ENCODE measurements around the gene ARL17B.
"Not testable (repeated sequence)": the region's sequence is repeated elsewhere in the genome, so short reads cannot be mapped to it uniquely, and the experiment has no call there.

ARL17B gene

GRCh38 chr17:46290906-46291546 is 70.5 kb downstream of the ARL17B start:
- not testable (repeated sequence) for DNase-seq (ENCODE audit: low read depth in 2 of 2)

- DNase-seq (ENCODE audit: low read depth in 2 of 2), result not testable (repeated sequence)
These were observed 74.0 kb downstream of the ARL17B start for GRCh38 chr17:46287587-46287986.

GRCh38 chr17:46286764-46287221 is 74.8 kb downstream of the ARL17B start:
- DNase-seq (ENCODE audit: low read depth in 2 of 2), result peak; percentile 46 to 51

DNA sequence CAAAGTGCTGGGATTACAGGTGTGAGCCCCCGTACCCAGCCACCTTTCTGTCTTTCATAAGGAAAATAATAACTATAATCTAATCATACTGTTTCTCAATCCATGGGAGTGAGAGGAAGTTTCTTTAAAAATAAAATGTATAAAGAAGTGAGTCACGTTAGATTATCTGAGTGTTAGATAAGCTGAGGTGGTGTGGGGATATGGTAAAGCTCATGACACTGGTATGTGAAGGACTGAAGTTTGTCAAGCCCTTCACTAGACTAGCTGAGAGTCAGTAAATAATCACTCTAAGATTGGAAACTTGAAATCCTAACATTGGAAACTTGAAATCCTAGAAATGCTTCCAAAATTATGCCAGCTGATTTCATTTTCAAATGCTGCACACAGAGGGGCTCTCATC is 76.1 kb downstream of the ARL17B start:
- DNase-seq (ENCODE audit: low read depth in 2 of 2), result not testable (repeated sequence)

- not testable (repeated sequence) for DNase-seq (ENCODE audit: low read depth in 2 of 2)
These were observed 77.1 kb downstream of the ARL17B start for GRCh38 chr17:46284467-46284866.

DNA sequence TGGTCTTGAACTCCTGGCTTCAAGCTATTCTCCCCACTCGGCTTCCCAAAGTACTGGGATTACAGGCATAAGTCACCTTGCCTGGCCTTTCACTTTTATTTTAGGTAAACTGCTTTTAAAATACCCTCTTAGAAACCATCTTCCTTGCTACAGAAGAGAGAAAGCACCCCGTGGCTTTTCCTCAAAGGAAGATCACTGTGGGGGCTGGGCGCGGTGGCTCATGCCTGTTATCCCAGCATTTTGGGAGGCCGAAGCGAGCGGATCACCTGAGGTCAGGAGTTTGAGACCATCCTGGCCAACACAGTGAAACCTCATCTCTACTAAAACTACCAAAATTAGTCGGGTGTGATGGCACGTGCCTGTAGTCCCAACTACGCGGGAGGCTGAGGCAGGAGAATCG is 78.9 kb downstream of the ARL17B start:
- DNase-seq (ENCODE audit: low read depth in 2 of 2), result not testable (repeated sequence)

- not testable (repeated sequence) for DNase-seq (ENCODE audit: low read depth in 2 of 2)
These were observed 80.2 kb downstream of the ARL17B start for GRCh38 chr17:46281336-46281735.

DNA sequence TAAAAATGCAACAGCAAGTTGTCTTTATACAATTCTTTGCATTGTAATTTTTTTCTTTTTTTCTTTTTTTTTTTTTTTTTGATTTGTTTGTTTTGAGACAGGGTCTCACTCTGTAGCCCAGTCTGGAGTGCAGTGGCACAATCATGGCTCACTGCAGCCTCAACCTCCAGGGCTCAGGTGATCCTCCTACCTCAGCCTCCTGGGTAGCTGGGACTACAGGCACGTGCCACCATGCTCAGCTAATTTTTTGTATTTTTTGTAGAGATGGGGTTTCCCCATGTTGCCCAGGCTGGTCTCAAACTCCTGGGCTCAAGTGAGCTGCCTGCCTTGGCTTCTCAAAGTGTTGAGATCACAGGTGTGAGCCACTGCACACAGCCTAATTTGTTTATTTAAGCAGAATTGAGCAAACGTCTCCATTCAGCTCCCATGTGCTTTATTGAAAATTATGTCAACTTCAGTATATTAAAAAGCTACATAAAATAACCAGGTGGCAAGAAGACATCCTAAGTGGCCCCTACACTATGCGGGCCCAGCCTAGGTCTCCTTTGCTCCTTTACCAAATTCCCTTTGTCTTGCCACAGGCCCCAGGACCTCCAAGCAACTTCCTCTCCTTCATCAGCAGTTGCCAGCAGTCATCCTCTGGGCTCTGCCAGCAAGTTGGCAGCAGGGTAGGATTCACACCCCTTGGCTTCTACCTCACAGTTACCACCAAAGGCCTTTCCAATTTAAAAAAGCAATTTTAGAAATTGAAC is 84.7 kb downstream of the ARL17B start:
- DNase-seq (ENCODE audit: low read depth in 2 of 2), result not testable (repeated sequence)

DNA sequence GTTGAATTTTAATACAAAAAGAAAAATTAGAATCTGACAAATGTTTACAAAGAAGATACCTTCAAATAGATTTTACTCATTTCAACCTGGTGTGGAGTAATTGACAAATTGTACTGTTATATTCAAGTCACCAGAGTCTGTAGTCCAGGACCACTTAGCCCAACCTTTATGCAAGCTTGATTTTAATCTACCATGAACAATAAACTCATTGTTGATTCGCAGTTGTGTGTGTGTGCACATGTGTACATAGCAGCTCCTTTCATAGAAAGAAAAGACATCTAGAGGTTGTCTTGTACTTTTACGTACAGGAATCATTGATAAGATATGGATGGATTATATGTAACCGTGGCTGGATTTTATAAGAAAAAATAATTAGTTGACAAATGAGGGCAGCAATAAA is 87.3 kb downstream of the ARL17B start:
- DNase-seq (ENCODE audit: low read depth in 2 of 2), result no peak

GRCh38 chr17:46273541-46274236 is 87.9 kb downstream of the ARL17B start:
- DNase-seq (ENCODE audit: low read depth in 2 of 2), result no peak

- DNase-seq (ENCODE audit: low read depth in 2 of 2), result no peak
These were observed 91.5 kb downstream of the ARL17B start for GRCh38 chr17:46270032-46270431.

GRCh38 chr17:46266656-46267544 is 94.7 kb downstream of the ARL17B start:
- peak; percentile 65 for DNase-seq (ENCODE audit: low read depth in 2 of 2)

- peak; percentile 47 to 50 for DNase-seq (ENCODE audit: low read depth in 2 of 2)
These were observed 95.4 kb downstream of the ARL17B start for GRCh38 chr17:46266063-46266655.

GRCh38 chr17:46264456-46265198 is 96.9 kb downstream of the ARL17B start:
- peak; percentile 76 to 83 for DNase-seq (ENCODE audit: low read depth in 2 of 2)

- DNase-seq (ENCODE audit: low read depth in 2 of 2), result no peak
These were observed 99.3 kb downstream of the ARL17B start for GRCh38 chr17:46262271-46262670.

DNA sequence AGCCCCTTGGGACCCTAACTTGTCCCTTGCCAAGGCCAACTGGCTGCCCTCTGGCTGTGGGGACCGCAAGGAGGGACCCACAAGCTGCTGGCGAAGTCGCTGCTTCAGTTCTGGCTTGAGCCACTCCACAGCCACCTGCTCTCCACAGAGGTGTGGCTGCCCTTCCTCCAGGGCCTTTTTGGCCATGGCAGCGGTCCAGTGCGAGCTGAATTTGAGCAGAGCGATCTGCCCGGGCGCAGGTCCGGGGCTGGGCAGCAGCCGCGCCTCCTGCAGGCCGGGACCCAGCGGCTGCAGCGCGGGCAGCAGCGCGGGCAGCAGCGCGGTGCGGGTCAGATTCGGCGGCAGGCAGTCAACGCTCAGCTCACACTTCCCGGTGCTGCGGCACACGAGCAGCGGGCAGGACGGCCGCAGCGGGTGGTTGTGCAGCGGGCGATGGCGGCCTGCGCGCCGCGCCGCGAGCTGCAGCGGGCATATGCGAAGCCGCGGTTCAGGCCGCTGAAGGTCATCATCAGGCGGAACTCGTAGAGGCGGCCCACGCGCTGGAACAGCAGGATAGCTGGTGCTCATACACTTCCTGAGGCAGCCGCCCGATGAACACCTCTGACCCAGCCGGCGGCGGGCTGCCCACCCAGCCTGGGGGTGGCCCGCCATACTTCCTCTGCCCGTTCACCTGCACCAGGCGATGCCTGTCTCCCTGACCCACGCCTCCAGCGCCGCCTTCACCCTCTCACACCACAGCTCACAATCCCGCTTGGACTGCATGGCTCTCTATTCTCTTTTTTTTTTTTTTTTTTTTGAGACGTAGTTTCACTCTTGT is 101.5 kb downstream of the ARL17B start:
- not testable (repeated sequence) for DNase-seq (ENCODE audit: low read depth in 2 of 2)

DNA sequence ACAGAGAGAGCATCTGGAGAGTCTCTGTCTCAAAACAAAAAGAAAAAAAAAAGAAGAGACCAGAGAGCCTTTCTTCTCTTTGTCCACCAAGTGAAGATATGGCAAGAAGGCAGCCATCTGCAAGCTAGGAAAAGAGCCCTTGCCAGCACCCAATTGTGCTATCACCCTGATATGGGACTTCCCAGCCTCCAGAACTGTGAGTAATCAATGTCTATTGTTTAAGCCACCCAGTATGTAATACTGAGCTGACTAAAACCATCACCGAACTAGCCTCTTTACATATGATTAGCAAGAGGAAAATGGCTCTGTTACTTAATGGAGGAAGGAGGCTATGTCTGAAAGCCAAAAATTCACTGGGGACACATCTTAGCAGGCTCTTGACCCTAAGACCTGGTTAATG is 105.2 kb downstream of the ARL17B start:
- DNase-seq (ENCODE audit: low read depth in 2 of 2), result not testable (repeated sequence)

GRCh38 chr17:46254215-46254614 is 107.4 kb downstream of the ARL17B start:
- not testable (repeated sequence) for DNase-seq (ENCODE audit: low read depth in 2 of 2)

DNA sequence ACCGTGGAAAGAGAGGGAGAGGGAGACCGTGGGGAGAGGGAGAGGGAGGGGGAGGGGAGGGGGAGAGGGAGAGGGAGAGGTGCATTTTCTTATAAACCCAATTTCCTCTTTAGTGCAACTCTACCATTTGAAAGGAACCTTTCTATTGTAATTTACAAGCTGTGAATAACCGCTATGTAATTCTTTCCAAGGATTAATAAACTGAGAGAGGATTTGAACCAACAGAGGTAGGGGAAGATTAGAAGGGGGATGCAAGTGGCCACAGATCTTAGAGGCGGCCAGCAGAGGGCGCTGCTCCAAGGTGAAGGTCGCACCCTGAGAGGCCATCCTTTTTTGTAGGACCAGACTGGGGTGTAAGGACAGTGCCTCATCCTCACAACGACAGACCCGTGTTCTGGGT is 107.8 kb downstream of the ARL17B start:
- peak; percentile 13 to 16 for DNase-seq (ENCODE audit: low read depth in 2 of 2)

Data from fibroblast of skin of left quadriceps (primary cell).